Measurements from ENCODE around the gene GPER1. TPM values are rescaled to one million over a fixed set of nuclear protein-coding genes. Genes with fewer than 3 reads are reported as not detected.
A peak's percentile ranks its signal among the peaks of the same experiment; 100 is the strongest.

GPER1 gene
- total and polyA plus RNA-seq, 2 experiments from 2014 or later: 3.4 to 5.2 TPM

DNA sequence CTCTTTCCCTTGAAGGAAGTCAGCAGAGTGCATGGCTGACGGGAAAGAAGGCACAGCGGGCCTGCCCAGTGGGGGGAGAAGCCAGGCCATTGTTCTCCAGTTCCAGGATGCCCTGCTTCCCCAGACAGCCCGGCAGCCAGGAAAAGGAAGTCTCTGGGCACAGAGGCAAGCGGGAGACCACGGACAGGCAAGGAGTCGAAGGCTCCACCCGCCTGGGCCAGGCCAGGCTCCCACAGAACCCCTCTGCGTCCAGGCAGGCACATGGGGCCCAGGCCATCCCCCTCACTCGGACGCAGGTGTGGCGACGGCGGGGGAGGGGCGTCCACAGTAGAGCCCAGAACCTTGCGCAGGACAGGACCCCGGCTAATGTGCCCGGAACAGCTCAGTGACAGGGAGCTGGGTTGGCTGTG, 34.9 kb upstream of the GPER1 start:
- Histone ChIP-seq H3K36me3 (no peaks in the 10 kb centered on the region), H3K27me3 (no peaks in the 10 kb centered on the region), H3K4me1 (ENCODE audit: low read depth) (no peaks in the 10 kb centered on the region), H3K9me3 (ENCODE audit: low read depth) (no peaks in the 10 kb centered on the region), H3K27ac (no peak overlapping the region), H3K4me3 (no peak overlapping the region)
- TF ChIP-seq, protein P1, sequence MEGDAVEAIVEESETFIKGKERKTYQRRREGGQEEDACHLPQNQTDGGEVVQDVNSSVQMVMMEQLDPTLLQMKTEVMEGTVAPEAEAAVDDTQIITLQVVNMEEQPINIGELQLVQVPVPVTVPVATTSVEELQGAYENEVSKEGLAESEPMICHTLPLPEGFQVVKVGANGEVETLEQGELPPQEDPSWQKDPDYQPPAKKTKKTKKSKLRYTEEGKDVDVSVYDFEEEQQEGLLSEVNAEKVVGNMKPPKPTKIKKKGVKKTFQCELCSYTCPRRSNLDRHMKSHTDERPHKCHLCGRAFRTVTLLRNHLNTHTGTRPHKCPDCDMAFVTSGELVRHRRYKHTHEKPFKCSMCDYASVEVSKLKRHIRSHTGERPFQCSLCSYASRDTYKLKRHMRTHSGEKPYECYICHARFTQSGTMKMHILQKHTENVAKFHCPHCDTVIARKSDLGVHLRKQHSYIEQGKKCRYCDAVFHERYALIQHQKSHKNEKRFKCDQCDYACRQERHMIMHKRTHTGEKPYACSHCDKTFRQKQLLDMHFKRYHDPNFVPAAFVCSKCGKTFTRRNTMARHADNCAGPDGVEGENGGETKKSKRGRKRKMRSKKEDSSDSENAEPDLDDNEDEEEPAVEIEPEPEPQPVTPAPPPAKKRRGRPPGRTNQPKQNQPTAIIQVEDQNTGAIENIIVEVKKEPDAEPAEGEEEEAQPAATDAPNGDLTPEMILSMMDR (IDR thresholded peaks at IDR 0.05; ENCODE audit: low read depth, low read length): no peak
- no peak for DNase-seq (ENCODE audit: low read depth in 1 of 2, low spot score in 1 of 2)

DNA sequence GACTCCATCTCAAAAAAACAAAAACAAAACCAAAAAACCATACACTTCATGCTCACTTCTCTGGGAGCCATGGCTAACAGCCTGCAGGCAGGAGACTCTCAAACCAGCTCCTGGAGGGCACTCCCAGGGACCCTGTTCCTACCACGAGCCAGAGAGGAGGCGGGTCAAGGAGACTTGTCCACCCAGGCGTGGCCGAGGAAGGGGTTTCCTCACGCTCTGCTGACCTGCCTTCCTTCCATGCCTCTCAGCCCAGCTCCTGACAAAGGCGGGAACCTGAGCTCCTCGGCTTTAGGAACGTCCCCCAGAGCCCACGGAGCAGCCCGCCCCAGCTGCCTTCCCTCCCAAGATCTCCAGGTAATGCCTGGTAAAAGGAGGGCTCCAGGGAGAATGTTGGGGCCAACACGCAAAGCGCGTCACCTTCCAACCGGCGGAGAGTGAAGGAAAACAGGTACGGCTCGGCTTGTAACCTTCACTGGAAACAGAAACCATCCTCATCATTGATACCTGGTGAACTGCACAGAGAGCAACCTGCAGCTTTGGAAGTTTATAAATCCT, 34.0 kb upstream of the GPER1 start:
- Histone ChIP-seq H3K27me3 (no peaks in the 10 kb centered on the region), H3K9me3 (ENCODE audit: low read depth) (no peaks in the 10 kb centered on the region), H3K4me1 (ENCODE audit: low read depth) (no peaks in the 10 kb centered on the region), H3K4me3 (no peak overlapping the region), H3K27ac (no peak overlapping the region), H3K36me3 (no peaks in the 10 kb centered on the region)
- DNase-seq (ENCODE audit: low read depth in 1 of 2, low spot score in 1 of 2): no peak
- TF ChIP-seq, protein P1 (IDR thresholded peaks at IDR 0.05; ENCODE audit: low read depth, low read length): no peak

DNA sequence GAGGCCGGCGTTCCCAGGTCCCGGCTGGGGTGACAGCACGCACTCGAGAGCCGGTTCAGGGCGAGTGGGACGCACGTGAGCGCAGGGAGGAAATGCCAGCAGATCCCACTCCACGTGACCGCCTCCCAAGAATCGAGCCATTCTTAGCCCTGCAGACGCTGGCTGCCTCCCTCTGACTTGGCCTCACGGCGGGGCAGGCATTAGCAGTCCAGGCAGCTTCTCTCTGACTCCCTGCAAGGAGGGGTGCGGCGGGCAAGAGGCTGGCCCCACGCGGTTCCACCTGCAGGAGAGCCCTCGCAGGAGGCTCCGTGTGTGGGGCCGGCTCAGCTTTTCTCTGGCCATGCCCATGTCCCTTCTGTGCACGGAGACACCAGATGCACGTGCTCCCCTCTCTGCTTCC, 33.5 kb upstream of the GPER1 start:
- H3K4me1 ChIP-seq (ENCODE audit: low read depth): no peaks in the 10 kb centered on the region
- H3K4me3 ChIP-seq: no peak overlapping the region
- no peaks in the 10 kb centered on the region for H3K27me3 ChIP-seq
- TF ChIP-seq, protein P1 (IDR thresholded peaks at IDR 0.05; ENCODE audit: low read depth, low read length): no peak
- H3K27ac ChIP-seq: no peak overlapping the region
- no peaks in the 10 kb centered on the region for H3K9me3 ChIP-seq (ENCODE audit: low read depth)
- no peaks in the 10 kb centered on the region for H3K36me3 ChIP-seq
- DNase-seq (ENCODE audit: low read depth in 1 of 2, low spot score in 1 of 2): no peak

DNA sequence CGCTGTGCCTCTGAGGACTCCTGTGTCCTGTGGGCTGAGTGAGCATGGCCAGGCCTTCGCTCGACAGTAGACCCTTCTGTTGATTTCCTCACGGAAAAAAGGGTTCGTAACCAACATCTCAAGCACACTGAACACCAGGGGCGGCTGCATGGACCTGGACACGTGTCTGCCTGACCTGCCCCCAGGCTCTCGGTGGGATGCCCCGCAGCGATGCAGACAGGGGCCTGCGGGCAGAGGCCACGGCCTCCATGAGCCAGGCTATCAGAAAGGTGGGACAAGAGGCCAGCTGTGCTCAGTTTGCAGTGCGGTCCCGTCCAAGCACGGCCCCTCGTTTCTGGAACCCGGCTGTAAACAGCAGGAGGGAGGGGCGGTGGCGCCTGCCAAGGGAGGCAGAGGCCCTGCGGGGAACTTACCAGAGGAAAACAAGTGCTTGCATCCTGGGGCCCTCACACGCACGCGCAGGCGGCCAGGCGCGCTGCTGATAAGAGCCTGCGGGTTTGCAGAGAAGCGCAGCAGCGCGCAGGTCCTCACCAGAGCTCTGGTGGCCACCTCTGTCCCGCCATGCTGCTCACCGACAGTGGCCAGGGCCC, 33.0 kb upstream of the GPER1 start:
- peak in 1 of 2 donors; percentile 78 for DNase-seq (ENCODE audit: low read depth in 1 of 2, low spot score in 1 of 2)
- Histone ChIP-seq H3K4me1 (ENCODE audit: low read depth) (peaks cover under 1% of the 10 kb centered on the region), H3K27ac (no peak overlapping the region), H3K36me3 (no peaks in the 10 kb centered on the region), H3K4me3 (no peak overlapping the region), H3K9me3 (ENCODE audit: low read depth) (no peaks in the 10 kb centered on the region), H3K27me3 (no peaks in the 10 kb centered on the region)
- TF ChIP-seq, protein P1 (IDR thresholded peaks at IDR 0.05; ENCODE audit: low read depth, low read length): no peak

DNA sequence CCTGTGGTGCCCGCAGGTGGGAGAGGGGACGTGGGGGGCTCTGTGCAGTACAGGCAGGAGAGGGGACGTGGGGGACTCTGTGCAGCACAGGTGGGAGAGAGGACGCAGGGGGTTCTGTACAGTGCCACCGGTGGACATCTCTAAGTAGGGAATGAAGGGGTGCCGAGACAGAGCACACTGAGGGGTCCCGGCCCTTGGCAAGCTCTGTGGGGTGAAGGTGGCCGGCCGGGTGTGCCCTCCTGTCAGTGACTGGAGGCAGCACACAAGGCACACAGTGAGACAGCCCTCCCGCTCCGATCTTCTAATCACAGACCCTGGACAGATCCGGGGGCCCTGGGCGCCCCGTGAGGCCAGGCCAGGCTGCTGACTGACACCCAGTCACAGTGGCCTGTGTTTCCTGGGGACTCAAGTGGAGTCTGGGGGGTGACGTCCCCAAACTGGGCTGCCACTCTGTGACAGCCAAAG, 32.4 kb upstream of the GPER1 start:
- no peaks in the 10 kb centered on the region for H3K9me3 ChIP-seq (ENCODE audit: low read depth)
- DNase-seq (ENCODE audit: low read depth in 1 of 2, low spot score in 1 of 2): no peak
- no peaks in the 10 kb centered on the region for H3K27me3 ChIP-seq
- H3K4me3 ChIP-seq: no peak overlapping the region
- no peaks in the 10 kb centered on the region for H3K36me3 ChIP-seq
- no peak overlapping the region for H3K27ac ChIP-seq
- peaks cover 6% of the 10 kb centered on the region for H3K4me1 ChIP-seq (ENCODE audit: low read depth)
- TF ChIP-seq, protein P1 (IDR thresholded peaks at IDR 0.05; ENCODE audit: low read depth, low read length): no peak

Data from cardiac muscle cell (in vitro differentiated cells and primary cell).